ENCODE data around the gene ZSCAN22. TPM values are rescaled to one million over a fixed set of nuclear protein-coding genes. Genes with fewer than 3 reads are reported as not detected.

The ZSCAN22 gene
- total and polyA plus RNA-seq, 2 of the 13 experiments (the other 11 are each of a cell fraction or from before 2014, with no cell fraction given): 2.5 to 3.5 TPM

DNA sequence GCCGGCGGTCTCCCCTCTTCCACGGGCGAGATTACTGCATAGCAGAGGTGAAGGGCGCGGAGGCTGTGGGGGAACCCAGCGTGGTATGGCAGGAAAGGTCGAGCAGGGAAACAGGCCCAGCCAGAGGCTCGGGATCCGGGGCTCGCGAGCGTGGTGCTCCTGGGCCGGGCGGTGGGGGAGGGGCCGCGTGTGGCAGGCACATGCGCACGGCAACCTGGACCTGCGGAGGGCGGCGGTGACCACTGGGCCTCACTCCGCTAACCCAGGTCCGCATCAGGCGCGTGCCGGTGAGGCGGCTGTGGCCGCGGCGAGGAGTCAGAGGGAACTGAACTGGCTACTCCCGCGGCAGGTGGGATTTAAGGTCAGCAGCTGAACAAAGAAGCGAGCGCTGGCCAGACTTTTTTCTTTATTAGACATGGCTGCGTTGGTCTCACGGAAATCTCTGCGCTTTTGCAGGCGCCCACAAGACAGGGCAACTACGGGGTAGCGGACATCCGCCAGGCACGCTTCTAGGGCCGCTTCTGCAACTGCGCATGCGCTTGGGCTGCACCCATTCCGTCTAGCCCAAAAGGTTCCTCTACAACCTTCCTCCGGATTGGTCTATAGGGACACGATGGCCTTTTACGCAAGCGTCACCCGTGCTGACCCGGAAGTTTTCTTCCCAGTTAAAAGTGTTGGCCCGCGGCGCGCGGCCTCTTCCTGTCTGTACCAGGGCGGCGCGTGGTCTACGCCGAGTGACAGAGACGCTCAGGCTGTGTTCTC lies 60.0 kb downstream of the ZSCAN22 start, which contains the start of gene RPS5:
TSS of gene RPS5 (plus strand) at position 694 of the 762 bp plus-strand sequence. CDS start 869 bp downstream, outside the sequence.
- intact Hi-C loops (cut with micrococcal nuclease; ENCODE audit: unreplicated experiment) (loop anchor here (2.0 to 5.0 kb wide), 2 partner anchors 14 to 204 kb away; partner anchors contain the start of gene ZNF274), in situ Hi-C loops (cut with HindIII; ENCODE audit: extremely low pct_ligation_motif_present, low pct_unique_long_range_greater_than_20kb) (no loop called here)
- peaks cover 52% of the 10 kb centered on the region for H3K4me1 ChIP-seq (ENCODE audit: insufficient read depth, low read length)
- ATAC-seq (peak; percentile 88), DNase-seq (ENCODE audit: low spot score) (peak; percentile 99), FAIRE-seq (peak; percentile 98)
- peak within 1 kb of the TSS; percentile 83 to 98 (median 92) for H3K4me3 ChIP-seq (replicated peaks in 1 of 3; ENCODE audit: insufficient read depth in 1 of 3, low read depth in 2 of 3, low read length in 3 of 3)
- POLR2A ChIA-PET: interaction anchor here (0.6 to 4.6 kb wide), 8 partner anchors 13 to 204 kb away, joined by 3 to 19 read pairs (median 3); partner anchors contain the start of genes ERVK3-1, ZNF274, ZNF497 and ZNF584
- H3K27me3 ChIP-seq (ENCODE audit: control insufficient read depth in 1 of 2, insufficient read depth in 2 of 2, low read length in 2 of 2): no peaks in the 10 kb centered on the region; a peak in 1 of 5 replicates
- H3K4me2 ChIP-seq (ENCODE audit: low read depth, low read length): peak within 1 kb of the TSS; percentile 99
- H2AFZ ChIP-seq (ENCODE audit: low read length): no peak within 1 kb of the TSS
- peak within 1 kb of the TSS; percentile 97 for H3K9ac ChIP-seq (ENCODE audit: insufficient read depth, low read depth, low read length)
- 1% methylated on average over 17 of the region's 64 CpGs for WGBS (ENCODE audit: low lambda C conversion rate)
- H3K27ac ChIP-seq (ENCODE audit: extremely low read length, insufficient read depth, low read length): peak within 1 kb of the TSS; percentile 99
- BruUV-seq (replicated peaks): TSS peak; percentile 87
- peaks cover 31% of the 10 kb centered on the region for H4K20me1 ChIP-seq (ENCODE audit: insufficient read depth, low read length)
- H3K79me2 ChIP-seq (ENCODE audit: insufficient read depth, low read length): peaks cover 44% of the 10 kb centered on the region
- CTCF ChIA-PET (ENCODE audit: low intra/inter-chr PET ratio, low total read pairs): no interaction called here
- H3K9me3 ChIP-seq (ENCODE audit: low read length): no peaks in the 10 kb centered on the region
- H3K36me3 ChIP-seq (replicated peaks in 1 of 2; ENCODE audit: control insufficient read depth in 1 of 2, insufficient read depth in 2 of 2, low read length in 2 of 2): peaks cover 0 to 28% of the 10 kb centered on the region in 2 experiments; a peak in 3 of 5 replicates
- TF ChIP-seq CENPX (CRISPR knock-in tag; IDR thresholded peaks at IDR 0.05): no peak
- peak; percentile 64 for TF ChIP-seq ZBTB40 (IDR thresholded peaks at IDR 0.05)
- TF ChIP-seq ZBTB40 (CRISPR knock-in tag; IDR thresholded peaks at IDR 0.05): no peak; the same call in none of the 2 replicates
- TF ChIP-seq, protein P1, sequence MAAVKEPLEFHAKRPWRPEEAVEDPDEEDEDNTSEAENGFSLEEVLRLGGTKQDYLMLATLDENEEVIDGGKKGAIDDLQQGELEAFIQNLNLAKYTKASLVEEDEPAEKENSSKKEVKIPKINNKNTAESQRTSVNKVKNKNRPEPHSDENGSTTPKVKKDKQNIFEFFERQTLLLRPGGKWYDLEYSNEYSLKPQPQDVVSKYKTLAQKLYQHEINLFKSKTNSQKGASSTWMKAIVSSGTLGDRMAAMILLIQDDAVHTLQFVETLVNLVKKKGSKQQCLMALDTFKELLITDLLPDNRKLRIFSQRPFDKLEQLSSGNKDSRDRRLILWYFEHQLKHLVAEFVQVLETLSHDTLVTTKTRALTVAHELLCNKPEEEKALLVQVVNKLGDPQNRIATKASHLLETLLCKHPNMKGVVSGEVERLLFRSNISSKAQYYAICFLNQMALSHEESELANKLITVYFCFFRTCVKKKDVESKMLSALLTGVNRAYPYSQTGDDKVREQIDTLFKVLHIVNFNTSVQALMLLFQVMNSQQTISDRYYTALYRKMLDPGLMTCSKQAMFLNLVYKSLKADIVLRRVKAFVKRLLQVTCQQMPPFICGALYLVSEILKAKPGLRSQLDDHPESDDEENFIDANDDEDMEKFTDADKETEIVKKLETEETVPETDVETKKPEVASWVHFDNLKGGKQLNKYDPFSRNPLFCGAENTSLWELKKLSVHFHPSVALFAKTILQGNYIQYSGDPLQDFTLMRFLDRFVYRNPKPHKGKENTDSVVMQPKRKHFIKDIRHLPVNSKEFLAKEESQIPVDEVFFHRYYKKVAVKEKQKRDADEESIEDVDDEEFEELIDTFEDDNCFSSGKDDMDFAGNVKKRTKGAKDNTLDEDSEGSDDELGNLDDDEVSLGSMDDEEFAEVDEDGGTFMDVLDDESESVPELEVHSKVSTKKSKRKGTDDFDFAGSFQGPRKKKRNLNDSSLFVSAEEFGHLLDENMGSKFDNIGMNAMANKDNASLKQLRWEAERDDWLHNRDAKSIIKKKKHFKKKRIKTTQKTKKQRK (IDR thresholded peaks at IDR 0.05; ENCODE audit: low read length): no peak
- TF ChIP-seq IKZF5 (CRISPR knock-in tag; IDR thresholded peaks at IDR 0.05): peak; percentile 76
- TF ChIP-seq KDM5B (CRISPR knock-in tag; IDR thresholded peaks at IDR 0.05; ENCODE audit: borderline replicate concordance): peak; percentile 86; the same call in 1 of the 2 replicates
- TF ChIP-seq ZNF510 (CRISPR knock-in tag; IDR thresholded peaks at IDR 0.05; ENCODE audit: low read depth): no peak
